NCI-H526 treated with DMSO at 0.1 percent for 48 hours (cell line): ENCODE results near the gene NT5DC2.
"Not testable (repeated sequence)": the region's sequence is repeated elsewhere in the genome, so short reads cannot be mapped to it uniquely, and the experiment has no call there.

Experiments used
- DNase-seq: peaks from one replicate; lab custom pipeline; 2025; lab: John Stamatoyannopoulos, UW

The NT5DC2 gene

DNA sequence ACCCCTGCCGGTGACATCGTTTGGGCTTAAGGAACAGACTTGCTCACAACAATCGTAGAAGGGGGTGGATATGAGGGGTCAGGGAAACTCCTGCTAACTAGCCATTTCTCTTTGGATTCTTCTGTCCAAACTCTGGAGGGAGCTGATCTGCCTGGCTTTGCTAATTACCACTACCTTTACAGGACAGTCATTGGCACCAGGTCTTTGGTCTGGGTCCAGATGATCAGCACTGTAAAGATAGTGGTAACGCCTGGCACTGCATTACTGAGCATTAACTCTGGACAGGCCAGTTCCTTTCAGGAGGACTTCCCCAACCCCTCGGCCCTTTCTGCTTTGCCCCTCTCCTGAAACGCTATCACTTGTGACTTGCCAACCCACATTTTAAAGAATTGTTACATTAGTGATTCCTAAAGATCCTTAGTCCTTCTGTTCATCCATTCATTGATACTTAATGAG, 3.5 kb upstream of the NT5DC2 start:
- no peak for DNase-seq

DNA sequence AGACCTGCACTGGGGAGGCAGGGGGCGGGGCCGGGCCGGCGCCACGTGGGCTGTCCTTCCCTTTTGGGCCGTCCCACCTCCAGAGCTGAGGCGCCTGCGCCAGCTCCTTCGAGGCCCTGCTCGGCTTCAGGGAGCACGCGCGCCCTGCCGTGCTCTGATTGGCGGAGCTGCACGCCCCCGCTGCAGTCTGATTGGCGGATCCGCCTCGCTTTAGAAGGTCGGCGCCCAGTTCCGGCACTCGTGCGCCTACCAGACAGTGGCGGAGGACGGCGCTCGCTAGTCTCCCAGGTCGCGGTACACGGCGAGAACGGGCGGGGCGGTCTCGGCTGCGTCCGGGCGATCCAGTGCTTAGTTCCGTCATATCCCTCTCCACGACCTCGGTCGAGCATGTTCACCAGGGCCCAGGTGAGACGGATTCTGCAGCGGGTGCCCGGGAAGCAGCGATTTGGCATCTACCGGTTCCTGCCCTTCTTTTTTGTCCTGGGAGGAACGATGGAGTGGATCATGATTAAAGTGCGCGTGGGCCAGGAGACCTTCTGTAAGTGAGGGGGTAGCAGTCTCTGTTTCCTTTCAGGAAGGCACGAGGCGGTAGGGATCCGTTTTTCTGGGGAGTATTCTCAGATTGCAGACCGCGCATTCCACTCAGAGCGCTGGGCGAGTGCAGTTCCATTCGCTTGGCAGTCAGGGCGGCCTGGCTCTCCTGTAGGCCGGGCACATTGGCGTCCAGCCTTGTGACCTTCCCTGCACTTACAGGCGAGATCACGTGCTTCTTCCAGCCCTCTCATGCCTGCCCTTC, 2.9 kb upstream of the NT5DC2 start, which contains the start of gene UQCC5:
Gene UQCC5 (plus strand): TSS at position 237 of the 796 bp plus-strand sequence. CDS start 151 bp downstream, at position 388.
- DNase-seq = peak; percentile 98

DNA sequence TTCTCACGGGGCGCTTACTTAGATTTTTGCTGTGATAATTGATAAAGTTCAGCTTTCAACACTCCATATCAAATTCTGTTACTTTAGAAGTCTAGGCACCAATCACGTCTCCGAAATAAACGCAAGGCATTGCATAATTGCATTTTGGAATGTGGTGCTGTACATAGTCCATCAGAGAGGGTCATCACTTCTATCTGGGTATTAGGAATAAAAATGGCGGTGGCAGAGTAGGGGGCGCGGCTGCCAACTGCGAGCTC, 2.4 kb upstream of the NT5DC2 start:
- DNase-seq = no peak

DNA sequence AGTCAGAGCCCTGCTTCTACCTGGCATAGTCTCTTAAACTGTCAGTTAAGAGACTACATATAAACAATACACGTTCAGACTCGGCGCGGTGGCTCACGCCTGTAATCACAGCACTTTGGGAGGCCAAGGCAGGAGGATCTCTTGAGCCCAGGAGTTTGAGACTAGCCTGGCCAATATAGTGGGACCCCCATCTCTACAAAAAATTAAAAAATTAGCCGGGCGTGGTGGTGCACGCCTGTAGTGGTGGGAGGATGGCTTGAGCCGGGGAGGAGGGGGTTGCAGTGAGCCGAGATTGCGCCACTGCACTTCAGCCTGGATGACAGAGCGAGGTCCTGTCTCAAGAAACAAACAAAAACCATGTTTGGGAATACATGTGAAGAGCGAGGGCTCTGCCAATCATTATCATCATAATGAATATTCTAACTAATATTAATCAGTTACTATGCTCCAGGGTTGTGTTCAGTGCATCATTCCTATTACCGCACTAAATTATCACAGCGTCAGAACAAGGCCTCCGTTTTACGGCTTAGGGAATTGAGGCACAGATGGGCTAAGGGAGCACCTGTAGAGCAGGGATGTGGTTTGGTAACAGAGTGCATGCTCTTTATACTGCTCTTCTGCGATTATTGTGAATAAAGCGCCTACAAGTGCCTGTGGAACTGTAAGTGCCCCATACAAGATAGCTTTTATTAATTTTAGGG, 1.9 kb upstream of the NT5DC2 start:
- DNase-seq = no peak

DNA sequence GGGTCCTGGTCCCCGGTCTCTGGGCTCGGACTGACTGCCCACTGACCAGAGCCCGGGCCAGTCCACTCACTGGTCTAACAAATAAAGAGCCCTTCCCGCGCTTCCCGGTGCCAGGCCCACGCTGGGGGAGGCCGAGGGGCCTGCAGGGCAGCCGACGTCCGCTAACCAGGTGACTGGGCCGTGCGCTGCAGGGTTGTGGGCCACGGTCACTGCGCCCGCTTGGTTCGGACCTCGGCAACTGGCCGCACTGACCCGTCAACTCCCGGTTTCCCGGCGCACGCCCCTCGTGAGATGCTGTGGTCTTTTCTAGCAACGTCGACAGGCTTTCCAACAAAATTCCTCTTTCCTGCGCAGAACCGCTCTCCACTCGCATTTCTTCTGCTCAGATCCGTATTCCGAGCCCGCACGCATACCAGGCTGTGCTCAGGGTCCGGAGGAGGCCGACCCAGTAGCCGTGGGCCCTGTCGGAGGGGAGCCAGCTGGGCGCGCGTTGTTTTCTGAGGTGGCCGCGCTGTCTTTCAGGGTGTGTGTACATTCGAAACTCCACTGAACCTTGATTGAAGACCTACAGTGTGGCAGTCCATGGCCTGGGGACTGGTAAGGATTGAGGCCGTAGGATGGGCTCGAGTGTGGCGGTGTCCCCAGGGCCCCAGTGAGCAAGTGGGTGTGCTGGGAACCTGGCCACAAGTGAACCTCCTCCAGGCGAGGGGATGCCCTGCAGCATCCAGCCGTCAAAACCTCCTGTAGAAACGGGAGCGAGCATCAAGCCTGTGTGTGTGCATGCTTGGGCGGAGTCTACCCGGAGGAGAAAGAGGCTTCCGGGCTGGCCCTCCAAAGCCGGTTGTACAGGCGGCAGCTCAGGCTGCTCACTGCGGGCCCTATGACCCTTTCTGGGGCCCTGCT, 875 bp upstream of the NT5DC2 start:
- DNase-seq = peak; percentile 79

DNA sequence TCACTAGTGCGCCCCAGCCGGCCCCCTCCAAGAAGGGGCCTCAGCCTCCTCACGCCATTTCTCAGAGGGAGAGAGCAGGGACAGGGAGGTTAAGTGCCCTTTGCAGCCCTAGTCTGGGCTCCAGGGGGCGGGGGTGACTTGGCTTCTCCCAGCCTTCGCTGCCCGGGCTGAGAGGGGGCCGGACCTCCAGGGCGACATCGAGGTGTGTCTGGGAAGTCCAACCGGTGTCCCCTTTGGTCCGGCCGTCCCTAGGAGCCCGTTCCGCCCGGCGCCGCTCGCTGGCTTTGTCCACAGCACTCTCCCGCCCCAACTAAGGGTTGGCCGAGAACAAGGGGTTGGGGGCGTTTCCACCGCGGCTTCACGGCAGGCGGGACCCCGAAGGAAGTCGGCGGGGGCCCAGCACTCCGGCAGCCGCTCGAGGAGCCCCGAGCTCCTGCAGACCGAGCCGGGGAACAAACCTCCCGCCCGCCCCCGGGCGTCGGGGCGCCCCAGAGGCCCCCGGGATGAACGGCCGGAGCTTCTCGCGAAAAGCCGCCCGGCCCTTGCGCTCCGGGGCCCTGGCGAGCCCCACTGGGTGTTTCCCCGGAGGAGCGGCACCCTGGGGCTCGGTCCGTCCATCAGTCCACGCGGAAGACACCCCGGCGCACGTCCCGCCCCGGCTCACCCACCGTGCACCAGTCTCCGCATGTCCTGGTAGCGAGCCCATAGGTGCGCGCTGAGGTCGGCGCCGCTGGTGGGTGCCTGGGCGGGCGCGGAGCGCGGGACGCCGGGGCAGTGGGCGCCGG, 627 bp downstream of the NT5DC2 start:
- DNase-seq = no peak

DNA sequence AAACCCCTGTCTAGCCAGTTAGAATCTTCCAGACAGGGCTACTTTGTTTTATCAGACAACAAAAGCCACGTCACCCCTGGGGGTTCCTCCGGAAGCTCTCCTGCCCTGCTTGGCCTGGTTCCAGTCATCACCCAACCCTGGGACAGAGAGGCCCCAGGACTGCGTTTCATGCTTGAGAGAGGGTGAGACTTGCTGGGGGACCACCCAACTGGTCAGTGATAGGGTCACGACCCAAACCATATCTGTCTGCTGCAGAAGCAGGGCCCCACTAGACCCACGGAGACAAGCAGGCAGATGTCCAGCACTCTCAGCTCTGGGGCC, 1.2 kb downstream of the NT5DC2 start:
- DNase-seq = no peak

DNA sequence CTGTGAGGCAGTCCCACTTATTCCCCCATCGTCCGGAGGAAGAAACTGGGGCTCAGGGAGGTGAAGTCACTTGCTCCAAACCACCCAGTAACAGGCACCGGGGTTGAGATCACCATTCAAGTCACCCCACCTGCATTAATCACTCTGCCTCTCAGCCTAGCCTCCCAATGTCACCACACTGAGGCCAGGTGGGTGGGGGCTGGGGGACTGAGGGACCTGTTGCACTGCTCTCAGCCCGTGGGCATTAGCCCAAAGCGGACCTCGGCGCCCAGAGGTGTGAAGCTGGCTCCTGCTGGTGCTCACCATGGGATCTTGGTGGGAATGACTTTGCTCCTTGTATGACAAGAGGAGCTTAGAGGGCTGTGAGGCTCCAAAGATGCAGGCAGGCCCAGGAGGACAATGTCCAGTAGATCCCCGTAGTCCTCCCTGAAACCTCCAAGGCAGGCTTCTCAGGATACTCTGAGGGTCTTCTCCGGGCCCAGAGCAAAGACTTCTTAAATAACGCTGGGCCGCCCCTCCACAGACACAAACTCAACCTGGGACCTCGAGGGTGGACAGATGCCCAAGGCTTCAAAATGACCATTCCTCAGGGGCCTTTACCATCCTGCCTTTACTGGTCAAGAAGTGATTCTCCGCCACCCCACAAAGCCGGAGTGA, 1.7 kb downstream of the NT5DC2 start:
- DNase-seq = no peak

DNA sequence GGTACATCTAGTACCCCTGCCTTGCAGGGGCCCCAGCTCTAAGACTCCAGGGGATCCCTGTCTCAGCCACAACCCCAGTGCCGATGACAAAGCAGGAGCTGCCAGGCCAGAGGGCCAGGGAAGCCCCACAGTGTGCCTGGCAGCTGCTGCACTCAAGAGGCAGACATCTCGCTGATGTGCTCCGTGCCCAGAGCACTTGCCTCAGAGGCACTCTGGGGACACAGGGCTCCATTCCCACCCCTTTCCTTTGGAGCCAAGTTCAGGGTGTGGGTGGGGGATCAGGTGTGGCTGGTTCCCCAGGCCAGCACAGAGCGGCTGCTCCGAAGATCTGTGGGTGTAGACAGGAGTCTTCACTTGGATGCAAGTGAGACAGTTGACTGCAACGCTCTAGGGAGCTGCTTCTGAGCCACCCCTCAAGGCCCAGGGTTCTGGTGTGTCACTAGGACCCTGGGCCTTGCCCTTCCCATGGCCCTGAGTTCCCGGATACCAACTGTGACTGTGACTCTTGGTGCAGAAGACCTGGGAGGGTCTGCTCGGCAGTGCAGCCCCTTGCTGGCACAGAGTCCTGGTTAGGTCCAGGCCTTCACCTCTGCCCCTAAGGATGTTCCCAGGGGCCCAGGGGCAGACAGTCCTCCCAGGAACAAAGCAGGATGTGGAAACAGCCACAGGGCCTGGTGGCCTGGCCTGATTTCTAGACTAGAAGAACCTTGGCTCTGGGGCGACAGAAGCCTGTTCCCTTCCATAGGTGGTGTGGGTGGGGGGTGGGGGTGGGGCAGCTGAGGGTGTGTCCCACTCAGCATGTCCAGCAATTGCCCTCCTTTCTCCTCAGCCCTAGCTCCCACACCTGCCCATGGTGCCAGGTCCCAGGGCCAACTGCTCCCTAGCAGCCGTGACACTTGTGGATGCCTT, 2.5 kb downstream of the NT5DC2 start:
- DNase-seq = no peak

DNA sequence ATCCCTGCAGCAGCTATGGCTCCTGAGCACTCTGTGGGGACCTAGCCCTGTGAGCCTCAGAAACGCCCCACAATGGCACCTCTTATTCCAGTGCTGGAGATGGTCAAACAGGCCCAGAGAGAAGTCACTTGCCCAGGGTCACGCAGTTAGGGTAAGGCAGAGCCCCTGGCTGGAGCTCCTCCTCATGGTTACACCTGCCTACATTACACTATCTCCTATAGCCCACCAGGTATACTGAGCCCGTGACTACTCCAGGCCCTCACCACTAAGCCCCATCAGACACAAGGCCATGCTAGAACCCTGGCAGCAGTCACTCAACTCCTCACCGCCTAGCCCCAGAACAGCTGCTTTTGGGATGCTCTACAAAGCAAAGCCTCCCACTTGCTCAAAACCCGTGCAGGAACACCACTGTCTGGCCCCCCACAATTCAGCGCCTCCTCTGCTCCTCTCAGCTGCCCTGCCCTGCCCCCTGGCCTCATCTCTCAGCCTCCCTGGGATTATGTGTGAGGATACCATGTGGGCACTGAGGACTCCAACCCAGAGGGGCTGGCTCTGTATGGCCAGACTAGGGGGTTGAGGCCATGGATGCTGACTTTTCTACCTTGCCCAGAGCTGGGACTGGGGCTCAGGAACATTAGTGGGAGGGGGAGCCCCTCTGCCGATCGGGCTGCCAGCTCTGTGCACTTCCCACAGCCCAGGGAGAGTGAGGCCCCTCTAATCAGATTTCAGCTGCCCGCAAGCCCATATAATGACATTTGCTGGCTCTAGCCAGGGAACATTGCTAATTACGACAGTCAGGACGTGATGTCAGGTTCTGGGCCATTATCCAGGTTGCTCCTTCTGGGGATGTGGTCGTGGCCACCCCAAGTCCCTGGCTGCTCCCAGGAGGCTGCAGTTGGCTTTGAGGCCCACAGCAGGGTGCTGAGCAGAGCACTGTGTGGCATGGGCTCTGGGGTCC, 4.0 kb downstream of the NT5DC2 start:
- no peak for DNase-seq

DNA sequence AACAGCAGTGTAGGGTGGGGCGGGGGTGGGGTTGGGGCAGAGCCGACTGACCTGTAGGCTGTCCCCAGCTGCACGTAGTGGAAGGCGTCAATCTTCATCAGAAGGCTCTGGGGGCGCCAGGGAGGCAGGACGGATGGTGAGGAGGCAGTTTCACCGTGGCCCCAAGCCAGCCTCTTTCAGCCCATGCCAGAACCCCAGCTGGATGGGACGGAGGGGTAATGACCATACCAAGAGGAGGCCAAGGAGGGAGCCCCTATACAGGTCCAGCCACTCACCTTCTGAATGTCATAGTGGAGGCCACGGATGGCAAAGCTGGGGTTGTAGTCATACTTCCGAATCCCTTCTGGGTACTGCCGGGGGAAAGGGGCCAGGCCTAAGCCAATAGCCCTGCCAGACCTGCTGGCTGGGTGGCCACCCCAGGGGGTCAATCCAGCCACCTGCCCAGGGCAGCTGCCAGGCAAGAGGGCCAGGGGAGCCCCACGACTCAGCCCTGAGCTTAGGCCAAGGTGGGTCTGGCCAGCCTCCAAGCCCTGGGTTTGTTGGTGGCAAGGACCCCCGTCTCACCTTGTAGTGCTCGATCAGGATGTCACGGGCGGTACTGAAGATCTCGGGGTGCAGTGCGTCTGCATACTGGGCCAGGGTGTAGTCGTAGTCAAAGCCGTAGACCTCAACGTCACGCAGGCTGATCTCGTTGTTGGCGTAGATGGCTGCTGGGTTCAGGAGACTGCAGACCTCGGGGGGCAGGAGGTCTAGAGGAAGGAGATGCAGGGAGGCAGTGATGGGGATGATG, 4.9 kb downstream of the NT5DC2 start:
- DNase-seq = no peak

DNA sequence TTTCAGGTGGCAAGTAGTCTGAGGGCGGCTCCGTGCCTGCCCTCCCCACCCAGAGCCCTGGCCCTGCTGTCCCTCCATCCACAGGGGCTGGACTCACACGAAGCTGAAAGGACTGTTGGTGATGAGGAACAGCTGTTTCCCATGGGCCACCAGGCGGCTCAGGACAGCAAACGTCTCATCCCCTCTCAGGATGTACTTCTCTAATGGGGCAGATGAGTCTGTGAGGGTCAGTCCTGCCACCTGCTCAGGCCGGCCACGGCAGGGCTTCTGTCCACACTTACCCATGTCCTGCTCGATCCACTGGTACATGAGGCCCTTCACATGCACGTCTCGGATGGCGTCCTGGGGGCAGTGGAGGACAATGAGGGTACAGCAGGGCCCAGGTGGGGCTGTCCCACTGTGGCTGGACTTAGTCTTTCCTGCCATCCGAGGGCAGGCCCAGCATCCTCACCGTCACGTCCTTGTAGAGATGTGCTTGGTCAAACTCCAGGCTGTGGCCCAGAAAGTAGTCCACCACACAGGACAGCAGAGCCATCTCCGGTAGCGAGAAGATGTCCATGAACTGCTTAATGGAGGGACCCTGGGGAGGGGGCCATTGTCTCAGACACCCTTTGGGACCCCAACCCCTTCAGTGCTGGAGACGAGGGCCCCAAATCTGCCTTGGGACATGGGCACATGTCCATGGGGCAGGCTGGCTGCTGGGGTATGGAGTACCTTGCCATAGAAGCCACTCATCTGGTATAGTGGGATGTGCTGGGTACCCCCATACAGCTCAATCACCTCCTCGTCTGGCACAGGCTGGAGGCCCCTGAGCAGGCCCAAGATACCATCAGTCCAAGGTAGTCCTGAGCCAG, 5.7 kb downstream of the NT5DC2 start:
- no peak for DNase-seq

DNA sequence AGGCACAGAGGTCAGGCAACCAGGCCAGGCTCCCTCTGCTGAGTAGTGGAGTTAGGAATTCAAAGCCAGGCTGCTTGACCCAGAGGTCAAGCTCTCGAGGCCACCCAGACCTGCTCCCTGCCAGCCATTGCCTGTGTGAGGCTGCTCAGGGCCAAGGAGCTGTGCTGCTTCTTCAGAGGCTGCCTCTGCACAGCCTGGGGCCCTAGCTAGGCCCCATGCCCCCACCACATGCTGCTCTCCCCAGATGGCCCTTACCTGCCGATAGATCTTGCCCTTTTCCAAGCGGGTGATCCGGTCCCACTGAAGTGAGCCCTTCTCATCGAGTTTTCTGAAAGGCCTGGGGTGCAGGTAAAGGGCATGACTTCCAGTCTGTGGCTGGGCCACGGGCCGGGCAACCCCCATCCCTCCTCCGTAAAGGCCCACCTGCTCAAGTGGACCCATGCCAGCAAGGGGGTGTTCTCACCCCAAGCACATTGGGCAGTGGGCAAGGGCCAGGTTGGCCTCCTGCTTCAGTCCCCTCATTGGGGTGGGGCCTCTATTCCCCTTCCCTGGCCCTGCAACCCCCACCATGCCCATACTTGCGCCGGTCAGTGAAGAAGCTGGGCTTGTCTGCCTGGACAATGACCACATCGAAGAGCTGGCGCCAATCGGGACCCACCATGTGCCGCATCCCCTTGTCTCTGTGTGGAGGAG, 6.5 kb downstream of the NT5DC2 start:
- no peak for DNase-seq

DNA sequence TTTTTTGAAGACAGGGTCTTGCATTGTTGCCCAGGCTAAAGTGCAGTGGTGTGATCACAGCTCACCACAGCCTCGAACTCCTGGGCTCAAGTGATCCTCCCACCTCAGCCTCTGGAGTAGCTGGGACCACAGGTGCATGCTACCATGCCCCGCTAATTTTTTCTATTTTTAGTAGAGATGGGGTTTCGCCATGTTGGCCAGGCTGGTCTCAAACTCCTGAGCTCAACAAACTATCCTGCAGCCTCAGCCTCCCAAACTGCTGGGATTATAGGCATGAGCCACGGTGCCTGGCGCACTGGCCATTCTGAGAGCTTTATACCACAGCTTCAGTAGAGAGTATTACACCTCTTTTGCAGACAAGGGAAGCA, 7.0 kb downstream of the NT5DC2 start:
- DNase-seq = not testable (repeated sequence)

DNA sequence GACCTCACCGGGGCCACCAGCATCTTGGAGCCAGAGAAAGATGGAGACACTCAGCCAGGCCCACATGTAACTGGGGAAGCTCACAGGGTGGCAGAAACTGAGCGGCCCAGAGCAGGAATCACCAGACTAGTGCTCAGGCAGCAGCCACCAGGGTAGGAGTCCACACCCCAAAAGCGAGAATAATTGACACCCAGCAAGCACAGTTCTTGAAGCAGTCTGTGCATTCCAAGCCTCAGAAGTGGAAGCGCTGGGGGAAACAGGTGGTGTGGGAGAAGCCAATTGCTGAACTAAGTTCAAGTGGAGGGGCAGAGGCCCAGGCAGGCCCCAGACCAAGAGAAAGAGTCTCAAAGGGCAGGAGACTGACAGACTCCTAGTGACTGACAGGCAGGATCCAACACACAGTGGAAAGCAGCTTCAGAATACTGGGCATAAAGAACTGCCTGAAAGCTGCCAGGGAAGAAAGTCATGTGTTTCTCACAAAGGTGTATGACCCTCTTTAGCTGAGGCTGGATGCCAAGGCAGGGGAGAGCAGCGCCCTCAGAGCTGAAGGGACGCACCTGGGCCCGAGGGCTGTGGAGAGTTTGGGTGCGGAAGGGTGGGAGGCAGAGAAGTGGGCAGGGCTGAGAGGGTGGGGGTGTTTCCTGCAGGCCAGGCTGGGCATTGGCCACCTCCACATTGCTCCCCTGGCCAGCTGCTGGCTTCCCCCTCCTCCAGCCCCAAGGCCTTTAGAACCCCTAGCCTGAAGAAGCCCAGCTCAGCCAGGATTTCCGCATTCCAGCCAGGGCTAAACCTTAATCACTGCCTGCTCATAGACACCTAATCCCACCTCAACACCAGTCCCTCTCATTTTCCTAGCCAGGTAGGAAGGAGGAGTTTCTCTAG, 7.7 kb downstream of the NT5DC2 start:
- no peak for DNase-seq
